SU-DHL-6 (cell line): ENCODE results near the gene MPZL2.

Experiments used
- CTCF ChIP-seq: fragments of 200-600 bp; sonication (generic); IDR thresholded peaks from one replicate; pipeline ENCODE4 v1.5.1; 2017; ENCODE audit warnings: antibody characterized with exemption, mild to moderate bottlenecking, low read length, moderate library complexity; ENCODE audit not compliant: insufficient read depth, poor library complexity, severe bottlenecking
- EZH2phosphoT487 ChIP-seq: fragments of 200-600 bp; sonication (generic), shearing (Covaris generic); conservative IDR thresholded peaks from 2 replicates; pipeline ENCODE4 v1.6.1; 2018; ENCODE audit warnings: mild to moderate bottlenecking, antibody characterized with exemption, low read length, moderate library complexity, mixed read lengths

DNA sequence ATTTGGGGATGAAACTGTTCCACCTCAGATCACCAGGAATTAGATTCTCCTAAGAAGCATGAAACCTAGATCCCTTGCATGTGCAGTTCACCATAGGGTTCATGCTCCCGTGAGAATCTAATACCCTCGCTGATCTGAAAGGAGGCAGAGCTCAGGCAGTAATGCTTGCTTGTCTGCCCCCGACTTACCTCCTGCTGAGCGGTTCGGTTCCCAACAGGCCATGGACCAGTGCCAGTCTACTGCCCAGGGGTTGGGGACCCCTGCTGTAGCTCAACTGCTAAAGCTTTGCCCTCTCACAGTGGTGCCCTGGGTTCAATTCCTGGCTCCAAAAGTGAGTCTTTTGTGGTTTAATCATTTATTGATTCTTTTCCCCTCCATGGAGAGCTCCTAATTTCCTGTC, 42.7 kb downstream of the MPZL2 start:
- TF ChIP-seq CTCF: no peak
- no peak for TF ChIP-seq EZH2phosphoT487
